HG02678 (cell line): Measurements from ENCODE around the gene PA2G4.
"Not testable (repeated sequence)": the region's sequence is repeated elsewhere in the genome, so short reads cannot be mapped to it uniquely, and the experiment has no call there.

Experiments used
- ATAC-seq: cut with Tn5 transposase; IDR thresholded peaks from one replicate; pipeline ENCODE4 v1.9.1; 2021; ENCODE audit warnings: mild to moderate bottlenecking, moderate library complexity; ENCODE audit not compliant: unreplicated experiment

The PA2G4 gene

GRCh38 chr12:56098592-56098991, 5.8 kb upstream of the PA2G4 start:
- ATAC-seq: no peak

GRCh38 chr12:56099787-56100186, 4.6 kb upstream of the PA2G4 start:
- no peak for ATAC-seq

- ATAC-seq: no peak
Observed at GRCh38 chr12:56101045-56101444, 3.3 kb upstream of the PA2G4 start.

- ATAC-seq: no peak
Observed at GRCh38 chr12:56102683-56103065, 1.7 kb upstream of the PA2G4 start.

GRCh38 chr12:56103066-56103711, 1.2 kb upstream of the PA2G4 start:
- no peak for ATAC-seq

GRCh38 chr12:56103823-56104108, 593 bp upstream of the PA2G4 start:
- ATAC-seq: no peak

GRCh38 chr12:56104815-56105608, 653 bp downstream of the PA2G4 start:
- ATAC-seq: peak; percentile 11

GRCh38 chr12:56105609-56105902, 1.2 kb downstream of the PA2G4 start:
- ATAC-seq: no peak

- no peak for ATAC-seq
Observed at GRCh38 chr12:56107242-56107641, 2.9 kb downstream of the PA2G4 start.

- ATAC-seq: no peak
Observed at GRCh38 chr12:56110571-56110970, 6.2 kb downstream of the PA2G4 start.

GRCh38 chr12:56114084-56114483, 9.7 kb downstream of the PA2G4 start:
- ATAC-seq: no peak

- no peak for ATAC-seq
Observed at GRCh38 chr12:56115329-56115728, 11.0 kb downstream of the PA2G4 start.

- peak; percentile 48 for ATAC-seq
Observed at GRCh38 chr12:56116267-56117081, 12.1 kb downstream of the PA2G4 start, which contains the start of gene RPL41. TSS of gene RPL41 (plus strand) at chr12:56116633.

GRCh38 chr12:56117082-56117706, 12.8 kb downstream of the PA2G4 start:
- not testable (repeated sequence) for ATAC-seq

GRCh38 chr12:56117778-56118687, 13.7 kb downstream of the PA2G4 start, which contains the start of gene ZC3H10:
TSS of gene ZC3H10 (plus strand) at chr12:56118266. CDS start at chr12:56120563, 2,297 bp downstream.
- peak; percentile 77 for ATAC-seq

GRCh38 chr12:56118688-56119357, 14.5 kb downstream of the PA2G4 start:
- ATAC-seq: no peak

- ATAC-seq: no peak
Observed at GRCh38 chr12:56119361-56119796, 15.0 kb downstream of the PA2G4 start.

GRCh38 chr12:56120158-56120846, 15.9 kb downstream of the PA2G4 start:
- ATAC-seq: no peak

- no peak for ATAC-seq
Observed at GRCh38 chr12:56121204-56121870, 17.0 kb downstream of the PA2G4 start.
